ENCODE measurements around the gene ANTXR2.

ANTXR2 gene

DNA sequence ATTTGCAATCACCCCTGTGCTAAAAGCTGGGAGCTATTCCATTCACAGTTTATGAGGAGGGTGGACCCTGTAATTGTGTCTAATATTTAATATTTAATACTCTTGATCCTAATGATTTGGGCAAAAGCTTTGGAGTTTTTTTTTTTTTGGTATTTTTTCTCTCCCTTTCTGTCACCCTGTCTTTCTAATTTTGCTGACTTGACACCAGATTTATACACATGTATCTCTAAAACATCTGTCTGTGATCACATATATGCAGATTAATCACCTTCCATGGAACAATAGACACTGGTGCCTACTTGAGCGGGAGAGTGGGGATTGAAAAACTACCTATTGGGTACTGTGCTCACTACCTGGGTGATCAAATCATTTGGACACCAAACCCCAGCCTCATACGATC lies 18.7 kb upstream of the ANTXR2 start:
- no peak for DNase-seq

DNA sequence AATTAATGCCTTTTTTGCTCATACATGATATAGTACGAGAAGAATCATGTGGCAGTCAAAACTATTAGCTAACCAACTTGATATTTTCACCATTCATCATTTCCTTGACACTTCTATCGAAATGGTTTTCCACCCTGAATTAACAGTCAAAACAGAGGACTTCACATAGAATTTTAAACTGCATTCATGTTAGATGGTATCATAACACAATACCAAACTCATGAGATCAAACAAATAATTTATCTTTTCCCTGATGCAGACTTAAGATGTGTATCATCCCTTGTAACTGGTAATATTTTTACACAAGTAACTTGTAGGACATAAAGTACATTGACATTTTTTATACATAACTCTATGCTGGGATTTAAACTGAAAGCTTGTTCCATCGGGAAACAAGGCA lies 18.2 kb upstream of the ANTXR2 start:
- no peak for DNase-seq

DNA sequence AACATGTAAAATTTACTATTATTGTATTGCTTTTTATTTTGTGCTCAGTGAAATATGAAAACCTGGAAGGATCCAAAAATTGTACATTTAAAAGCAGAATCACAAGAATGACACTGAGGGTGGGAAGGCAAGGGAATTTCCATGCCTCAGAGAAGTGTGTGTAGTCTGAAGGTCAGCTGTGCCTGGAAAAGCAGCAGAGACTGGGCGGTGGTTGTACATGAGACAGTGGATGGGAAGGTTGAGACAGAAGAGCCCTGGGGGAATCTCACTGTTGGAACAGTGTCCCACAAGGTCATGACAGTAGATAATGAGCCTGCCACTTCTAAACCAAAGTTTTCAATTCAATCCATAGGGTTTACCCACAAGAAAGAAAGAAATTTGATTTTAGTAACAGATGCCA lies 17.1 kb upstream of the ANTXR2 start:
- no peak for DNase-seq

DNA sequence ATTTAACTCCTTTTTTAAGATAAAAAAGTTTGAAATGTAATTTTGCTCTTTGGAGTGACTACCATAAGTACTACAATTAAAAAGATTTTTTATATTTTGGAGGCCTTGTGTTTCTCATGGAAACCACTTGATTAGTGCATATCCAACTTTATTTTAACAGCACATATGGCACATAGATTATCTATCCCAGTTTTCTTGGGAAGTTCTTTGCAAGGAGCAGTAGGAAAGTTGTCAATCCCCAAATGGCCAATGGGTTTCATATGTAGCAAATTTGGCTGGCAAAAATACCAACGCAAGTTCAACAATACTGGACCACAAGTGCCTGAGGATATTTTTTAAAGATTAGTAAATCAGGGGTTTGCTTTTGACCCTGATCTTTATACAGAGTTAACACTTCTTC lies 15.4 kb upstream of the ANTXR2 start:
- no peak for DNase-seq

DNA sequence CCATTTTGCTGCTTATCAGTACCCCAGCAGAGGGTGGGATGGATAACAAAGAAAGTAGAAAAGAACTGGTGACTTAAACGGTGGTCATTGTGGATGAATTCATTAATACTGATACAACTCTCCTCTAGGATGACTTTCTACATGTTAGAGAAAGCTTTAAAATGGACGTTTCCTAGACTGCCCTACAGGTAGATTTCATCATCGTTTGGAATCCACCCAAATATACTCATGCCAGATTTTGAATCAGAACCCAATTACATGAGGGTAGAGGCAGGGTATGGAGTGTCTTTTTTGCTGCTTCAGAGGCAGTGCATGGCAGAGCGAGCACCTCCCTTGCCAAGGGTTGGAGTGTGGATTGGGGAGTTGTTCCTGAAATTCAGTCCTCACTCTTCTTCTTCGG lies 13.3 kb upstream of the ANTXR2 start:
- no peak for DNase-seq

DNA sequence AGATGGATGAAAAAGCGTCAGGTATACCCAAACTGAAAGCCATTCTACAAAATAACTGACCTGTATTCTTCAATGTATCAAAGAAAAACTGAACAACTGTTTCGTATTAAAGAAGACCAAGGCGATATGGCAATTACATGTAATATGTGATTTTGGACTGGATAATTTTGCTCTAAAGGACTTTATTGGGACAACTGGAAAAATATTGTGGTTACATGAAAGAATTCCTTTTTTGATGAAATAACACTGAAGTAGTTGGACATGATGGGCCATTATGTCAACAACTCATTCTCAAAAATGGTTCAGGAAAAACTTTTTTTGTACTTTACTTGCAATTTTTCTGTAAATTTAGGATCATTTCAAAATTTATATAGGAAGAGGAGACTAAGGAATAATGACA lies 12.1 kb upstream of the ANTXR2 start:
- no peak for DNase-seq

DNA sequence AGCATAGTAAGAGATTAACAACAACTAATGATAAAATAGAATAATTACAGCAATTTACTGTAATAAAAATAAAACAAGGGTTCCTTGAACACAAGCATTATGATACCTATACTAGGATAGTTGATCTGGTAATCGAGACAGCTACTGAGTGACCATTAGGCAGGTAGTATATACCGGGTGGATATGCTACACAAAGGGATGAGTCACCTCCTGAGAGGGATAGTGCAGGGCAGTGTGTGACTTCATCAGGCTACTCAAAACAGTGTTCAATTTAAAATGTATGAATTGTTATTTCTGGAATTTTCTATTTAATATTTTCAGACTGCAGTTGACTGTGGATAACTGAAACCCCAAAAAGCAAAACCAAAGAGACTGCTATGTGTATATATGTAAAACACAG lies 9.7 kb upstream of the ANTXR2 start:
- DNase-seq = no peak

DNA sequence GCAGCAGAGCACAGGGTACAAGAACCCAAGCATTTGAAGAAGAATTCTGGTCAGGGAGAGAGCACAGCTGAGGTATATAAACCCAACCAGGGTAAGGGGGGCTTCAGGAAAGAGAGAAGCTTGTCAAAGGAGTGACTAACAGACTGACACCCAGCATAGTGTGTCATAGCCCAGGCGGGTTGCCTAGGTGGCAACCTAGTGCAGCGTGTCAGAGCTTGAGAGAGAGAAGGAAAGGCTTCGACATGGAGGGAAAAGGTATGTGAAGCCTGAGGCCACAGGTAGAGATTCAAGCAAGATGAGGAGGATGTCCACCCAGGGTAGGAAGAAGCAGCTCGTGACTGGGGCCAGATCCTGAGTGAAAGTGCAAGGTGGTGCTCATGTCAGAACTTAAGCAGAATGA lies 8.5 kb upstream of the ANTXR2 start:
- no peak for DNase-seq

DNA sequence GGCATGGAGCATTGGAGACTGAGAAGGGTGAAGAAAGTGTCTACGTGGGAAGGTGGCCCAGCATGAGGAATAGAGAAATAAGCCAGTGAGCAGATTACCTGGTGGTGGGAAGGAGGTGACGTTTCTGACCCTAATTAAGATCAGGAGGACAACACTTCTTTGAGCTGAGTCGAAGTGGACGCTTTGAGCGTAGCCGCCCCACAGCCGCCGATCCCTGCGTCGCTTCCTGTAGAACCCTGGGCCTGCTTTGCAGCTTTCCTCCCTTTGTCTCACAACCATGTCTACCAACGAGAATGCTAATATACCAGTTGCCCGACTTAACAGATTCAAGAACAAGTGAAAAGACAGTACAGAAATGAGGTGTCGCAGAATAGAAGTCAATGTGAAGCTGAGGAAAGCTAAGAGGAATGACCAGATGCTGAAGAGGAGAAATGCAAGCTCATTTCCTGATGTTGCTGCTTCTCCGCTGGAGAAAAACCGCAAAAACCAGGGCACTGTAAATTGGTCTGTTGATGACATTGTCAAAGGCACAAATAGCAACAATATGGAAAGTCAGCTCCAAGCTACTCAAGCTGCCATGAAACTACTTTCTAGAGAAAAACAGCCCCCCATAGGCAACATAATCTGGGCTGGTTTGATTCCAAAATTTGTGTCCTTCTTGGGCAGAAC lies 6.4 kb upstream of the ANTXR2 start:
- no peak for DNase-seq

DNA sequence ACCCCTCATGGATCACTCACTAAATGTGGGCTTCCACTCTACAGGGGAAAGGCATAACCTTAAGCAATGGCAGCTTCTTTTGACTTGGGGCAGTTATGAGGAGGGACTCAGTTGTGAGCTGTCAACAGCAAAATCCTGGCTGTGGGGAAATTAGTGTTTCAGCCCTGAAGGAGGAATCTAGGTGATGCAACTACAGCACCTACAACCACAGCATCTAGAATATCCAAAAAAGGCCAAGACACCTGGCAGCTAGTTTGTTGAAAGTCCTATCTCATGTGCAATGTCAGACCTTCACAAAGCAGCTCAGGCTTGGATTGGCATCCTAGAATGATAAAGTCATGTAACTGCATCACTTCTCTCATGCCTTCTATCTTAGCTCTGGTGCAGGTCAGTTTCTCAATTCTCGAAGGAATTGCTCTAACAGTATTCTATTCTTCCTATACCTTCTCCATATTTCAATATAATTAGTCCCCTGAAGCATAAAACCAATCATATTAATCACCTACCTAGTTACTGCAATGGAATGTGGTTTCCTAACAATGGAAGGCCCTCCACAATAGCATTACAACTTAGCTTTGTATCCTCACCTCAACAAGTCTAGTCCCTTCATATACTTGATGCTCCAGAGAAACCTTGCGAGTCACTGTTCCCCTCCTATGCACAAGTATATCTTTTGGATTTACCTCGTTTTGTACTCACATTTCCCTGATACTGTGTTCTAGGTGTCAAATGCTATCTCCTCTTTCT lies 5.5 kb upstream of the ANTXR2 start:
- DNase-seq = no peak

DNA sequence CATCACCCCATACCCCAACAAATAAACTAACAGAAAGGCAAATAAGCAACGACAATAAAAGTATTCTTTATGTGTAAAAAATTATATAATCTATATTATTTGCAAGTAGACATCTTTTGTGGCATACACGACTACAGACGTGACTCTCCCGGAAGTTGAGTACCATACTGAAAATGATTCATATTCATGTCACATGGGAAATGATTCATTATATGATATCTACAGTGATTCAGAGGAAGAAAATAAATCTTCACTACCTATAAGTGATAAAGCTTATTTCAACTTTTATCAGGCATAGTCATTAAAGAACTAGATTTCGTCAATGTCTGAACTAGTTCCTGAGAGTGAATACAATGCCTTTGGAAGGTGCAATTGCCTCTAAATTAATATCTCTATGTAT lies 4.6 kb upstream of the ANTXR2 start:
- peak in 1 of 5 donors; percentile 80 for DNase-seq

DNA sequence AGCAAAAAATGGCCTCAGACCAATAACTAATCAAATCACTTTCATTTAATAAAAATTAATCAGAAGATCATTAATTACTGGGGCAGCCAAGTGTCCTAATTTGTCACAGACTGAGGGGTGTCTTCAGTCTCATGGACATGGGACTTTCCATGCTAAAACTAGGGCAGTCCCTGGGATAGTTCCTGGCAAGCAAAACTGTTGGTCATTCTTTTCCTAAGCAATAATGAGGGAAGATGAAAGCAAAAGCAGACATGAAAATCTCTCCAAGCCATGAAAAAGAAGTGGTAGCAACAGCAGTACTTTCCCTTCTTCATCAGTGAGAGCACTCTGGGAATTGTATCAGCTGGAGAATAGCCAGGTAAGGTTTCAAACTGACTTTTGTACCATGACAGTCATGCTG lies 3.7 kb upstream of the ANTXR2 start:
- DNase-seq = no peak

DNA sequence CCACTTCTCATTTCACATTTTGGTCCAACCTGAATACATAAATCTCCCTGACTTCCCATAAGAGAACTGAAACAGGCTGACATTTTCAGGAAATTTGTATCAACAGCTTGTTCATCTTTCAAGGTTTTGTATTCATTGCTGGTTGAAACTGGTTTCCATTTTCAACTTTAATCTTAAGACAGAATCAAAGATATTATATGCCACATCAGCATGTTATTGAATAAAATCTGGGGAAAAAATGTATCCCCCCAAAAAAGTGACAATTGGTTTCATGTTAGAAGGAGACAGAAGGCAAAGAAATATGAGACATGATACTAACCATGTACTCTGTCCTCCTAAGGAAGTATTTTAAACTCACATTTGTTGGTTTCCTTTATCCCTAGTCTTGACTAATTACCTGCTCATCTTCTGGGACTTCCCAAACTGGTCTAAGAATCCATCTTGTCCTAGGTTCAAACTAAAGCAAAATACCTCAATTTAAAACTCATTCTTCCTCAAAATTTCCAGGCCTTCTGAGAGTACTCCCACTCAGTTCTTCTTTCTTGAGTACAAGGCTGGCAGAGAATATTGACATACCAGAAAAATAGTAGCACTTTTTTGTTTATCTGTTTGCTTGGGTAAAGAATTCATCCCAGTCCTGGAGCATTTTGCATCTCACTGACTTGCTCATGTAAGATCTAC lies 3.1 kb upstream of the ANTXR2 start:
- no peak for DNase-seq

DNA sequence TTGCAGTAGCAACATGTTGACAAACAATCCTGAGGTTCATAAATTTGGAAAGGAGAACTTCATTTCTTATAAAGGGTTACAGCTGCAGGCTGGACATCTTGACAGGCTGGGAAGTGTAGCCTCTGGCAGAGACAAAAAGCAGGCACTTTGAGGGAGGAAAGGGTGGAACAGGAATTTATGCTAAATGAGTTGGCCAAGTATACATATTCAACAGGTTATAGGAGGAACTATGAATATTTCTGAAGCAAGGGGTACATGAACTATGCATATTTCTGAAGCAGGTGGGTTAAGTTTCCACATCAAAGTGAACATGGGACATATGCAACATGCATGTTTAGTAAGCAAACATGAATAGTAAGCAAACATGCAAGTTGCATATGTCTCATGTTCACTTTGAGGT lies 1.6 kb upstream of the ANTXR2 start:
- DNase-seq = no peak

DNA sequence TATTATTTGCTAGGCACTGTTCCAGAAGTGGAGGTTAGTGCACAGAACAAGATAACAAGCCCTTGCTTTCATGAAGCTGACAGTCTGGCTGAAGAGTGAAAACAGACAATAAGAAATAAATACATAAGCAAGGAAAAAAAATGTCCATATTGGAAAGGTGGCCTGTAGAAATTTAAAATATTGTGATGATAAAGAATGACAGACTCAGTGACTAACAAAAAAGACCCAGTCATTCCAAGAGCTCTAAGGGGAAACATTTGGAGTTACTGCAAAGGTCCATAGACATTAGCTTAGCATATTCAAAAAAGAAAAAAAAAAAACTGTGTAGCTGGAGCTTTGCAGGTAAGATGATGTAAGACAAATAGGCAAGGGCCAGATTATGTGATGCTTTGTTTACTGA lies 1.0 kb upstream of the ANTXR2 start:
- DNase-seq = no peak

DNA sequence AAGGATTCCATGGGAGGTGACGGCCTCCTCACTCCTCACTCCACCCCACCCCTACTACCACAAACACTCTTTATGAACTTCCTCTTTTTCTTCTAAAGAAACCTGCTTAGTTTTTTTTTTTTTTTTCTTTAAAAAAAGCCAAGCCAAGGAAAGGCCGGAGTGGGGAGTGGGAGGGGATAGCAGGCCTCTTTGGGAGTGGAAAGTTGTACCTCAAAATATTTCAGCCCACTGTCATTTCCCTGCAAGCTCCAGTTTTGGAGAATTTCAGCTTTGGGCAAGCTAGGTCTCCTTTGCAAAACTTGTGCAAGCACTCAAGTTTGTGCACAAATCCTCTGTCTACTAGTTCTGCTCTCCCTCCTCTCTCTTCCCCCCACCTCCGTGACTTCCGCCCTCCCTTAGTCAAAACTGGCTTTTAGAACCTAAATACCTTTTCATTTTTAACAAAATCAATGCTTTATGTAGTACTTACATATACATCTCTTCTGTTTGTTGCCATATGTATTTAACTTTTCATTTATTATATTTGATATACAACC lies 512 bp upstream of the ANTXR2 start:
- DNase-seq = peak in 2 of 5 donors; percentile 9 to 75

DNA sequence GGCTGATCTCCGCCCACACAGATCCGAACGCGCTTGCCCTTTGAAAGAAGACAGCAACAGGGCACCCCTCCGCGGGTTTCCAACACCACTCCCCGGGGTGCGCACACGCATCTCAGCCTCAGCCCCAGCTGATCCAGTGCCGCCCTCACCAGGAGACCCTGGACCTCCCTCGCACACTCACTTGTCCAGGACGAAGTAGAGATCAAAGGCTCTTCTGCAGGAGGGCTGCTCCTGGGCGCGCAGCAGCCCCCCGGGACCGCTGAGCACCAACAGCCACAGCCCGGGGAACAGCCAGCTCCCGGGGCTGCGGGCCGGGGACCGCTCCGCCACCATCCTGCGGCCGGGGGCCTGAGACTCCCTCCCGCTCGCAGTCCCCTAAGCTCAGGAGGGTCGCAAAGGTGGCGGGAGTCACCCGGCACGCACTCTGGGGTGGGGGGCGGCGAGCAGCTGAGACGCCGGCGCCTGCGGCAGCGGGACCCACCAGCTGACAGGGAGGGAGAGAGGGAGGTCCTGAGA lies 743 bp downstream of the ANTXR2 start:
- peak; percentile 18 to 62 (median 38) for DNase-seq

DNA sequence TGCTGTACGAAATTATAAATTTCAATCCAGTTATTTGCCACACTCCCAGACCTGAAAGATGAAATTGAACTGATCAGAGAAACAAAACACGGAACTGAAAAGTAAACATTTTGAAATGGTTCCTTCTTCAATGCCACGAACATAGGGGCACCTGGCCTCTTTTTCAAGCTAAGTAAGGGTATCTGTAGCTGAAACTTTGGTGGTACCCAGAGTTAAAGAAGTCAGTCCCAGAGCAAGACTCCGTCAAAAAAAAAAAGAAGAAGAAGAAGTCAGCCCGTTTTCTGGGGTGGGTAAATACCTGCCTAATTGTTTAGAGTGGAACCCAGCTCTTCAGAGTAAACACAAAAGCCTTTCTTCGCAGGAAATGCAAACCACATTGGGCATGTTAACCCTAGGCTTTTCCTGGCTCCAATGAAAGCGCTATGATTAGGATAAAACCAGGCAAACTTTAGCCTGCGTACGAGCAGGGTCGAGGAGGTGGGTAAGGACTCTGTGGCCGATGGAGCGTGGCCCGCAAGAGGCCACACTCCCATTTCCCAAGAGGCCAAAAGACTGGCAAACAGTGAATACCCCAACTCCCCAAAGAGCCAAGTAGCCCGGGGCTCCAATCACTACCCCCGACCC lies 1.3 kb downstream of the ANTXR2 start:
- no peak for DNase-seq

DNA sequence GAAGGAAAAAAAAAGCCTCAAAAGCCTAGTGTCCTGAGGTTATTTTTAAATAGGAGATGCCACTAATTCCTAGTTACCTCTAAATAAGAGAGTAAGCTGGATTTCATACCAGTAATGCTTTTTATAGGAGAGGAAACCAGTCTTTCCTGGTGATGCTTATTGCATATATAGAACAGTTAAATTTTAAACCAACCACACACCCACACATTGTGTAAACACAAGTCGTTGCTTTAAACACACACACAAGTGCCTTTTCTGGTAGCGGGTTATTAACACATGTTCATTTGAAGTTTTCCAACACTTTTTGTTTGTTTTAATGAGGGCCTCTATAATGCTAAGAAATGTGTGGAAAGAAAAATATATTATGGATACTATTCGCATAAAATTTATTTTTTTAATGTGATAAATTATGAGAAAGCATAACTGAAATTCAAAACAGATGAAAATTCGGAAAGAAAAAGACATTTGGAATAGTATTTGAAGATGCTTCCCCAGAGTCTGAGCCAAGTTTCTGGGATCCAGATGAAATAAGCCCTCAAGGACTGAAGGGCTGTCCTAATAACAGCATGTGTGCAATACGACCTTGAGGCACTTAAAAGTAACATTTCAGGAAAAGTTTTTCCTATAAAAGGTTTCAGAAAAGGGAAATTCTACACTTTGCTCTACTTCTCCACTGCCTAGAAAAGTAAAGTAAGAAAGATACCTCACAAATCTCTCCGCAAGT lies 2.0 kb downstream of the ANTXR2 start:
- no peak for DNase-seq

DNA sequence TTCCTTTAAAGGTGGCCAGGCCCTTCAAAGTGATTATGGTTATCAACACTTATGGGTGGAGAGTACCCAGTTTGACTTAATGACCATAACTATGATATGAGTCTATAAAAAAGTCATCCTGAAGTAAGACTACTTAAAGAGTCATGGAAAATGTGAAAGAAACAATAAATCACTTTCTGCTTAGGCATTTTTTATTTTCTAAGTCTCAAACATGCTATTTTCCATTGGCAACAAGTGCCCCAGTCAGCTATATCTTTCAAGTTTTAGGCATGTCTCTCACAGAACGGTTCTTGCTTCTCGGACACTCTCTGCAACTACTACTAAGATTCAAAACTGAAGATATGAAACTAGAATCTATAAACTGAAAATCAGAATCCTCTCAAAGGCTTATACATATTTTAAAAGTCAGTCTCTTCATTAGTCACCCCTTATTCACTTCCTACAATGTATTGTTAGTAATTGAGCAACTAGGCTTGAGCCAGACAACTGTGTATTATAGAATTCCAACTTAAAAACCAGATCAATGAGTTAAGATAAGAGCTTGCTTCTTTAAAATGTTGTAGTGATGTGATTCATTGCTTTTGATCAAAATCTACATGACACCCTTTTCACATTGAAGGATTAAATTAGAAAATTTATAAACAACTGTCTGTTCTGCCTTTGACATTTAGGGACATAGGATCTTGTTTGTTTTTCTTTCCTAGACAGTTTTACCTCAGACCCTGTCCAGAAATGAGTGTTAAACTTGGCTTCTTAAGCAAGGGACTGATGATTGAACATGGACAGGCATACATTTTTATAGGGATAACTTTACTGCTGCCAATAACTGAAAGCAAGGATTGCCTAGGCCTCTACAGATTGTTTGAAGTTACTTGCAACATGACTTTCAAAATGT lies 2.9 kb downstream of the ANTXR2 start:
- DNase-seq = no peak

DNA sequence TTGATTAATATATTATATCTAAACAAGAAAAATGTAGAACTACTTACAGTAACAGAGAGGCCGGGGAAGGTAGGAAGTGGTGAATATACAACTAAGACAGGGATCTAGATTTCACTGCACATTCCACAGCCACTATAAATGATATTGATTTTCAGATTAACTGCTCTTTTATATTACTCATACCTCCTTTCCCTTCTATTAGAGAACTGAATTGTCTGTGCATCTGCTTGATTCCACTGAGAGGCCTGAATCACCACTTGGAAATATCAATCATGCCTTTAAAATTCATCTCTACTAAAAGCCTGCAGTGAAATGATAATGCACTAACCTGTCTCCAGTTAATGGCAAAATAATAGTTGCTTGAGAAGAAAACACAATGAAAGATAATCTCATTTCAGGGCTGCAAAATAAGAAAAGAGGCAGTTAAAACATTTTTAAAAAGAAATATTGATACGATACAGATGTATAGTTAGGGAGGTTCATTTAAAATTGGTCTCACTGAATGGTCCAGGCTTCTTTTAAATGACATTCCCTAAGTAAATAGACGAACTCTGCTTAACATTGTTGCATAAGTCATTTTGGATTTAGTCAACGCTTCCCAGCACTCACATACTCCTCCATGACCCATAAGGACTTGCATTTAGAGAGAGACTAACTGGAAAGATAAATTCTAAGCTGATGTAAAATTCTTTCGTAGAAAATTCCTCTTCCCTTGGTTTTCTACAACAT lies 3.8 kb downstream of the ANTXR2 start:
- DNase-seq = peak in 1 of 5 donors; percentile 43

All from T-helper 1 cell (primary cell).